Gastroesophageal sphincter (tissue), 3 donors: Measurements from ENCODE around the gene LAG3.

Experiments used
- EP300 ChIP-seq: sonication (generic); formaldehyde crosslinking; IDR thresholded peaks from one replicate; pipeline ENCODE4 v1.6.1; 2017; ENCODE audit warnings: antibody characterized with exemption, mild to moderate bottlenecking
- POLR2A ChIP-seq, 2 donors: fragments of 450-650 bp; IDR thresholded peaks; one replicate each; pipeline ENCODE4 v1.6.1; 2017; ENCODE audit warnings: antibody characterized with exemption in 2 of 2, mild to moderate bottlenecking in 2 of 2, moderate library complexity in 1 of 2
- POLR2AphosphoS5 ChIP-seq: sonication (generic); formaldehyde crosslinking; IDR thresholded peaks from one replicate; pipeline ENCODE4 v1.6.1; 2017; ENCODE audit warnings: antibody characterized with exemption
- TF ChIP-seq, protein P1 (sequence below), 4 experiments: fragments of 200-600 bp in 2 of 4; fragments of 450-650 bp in 2 of 4; sonication (generic) in 1 of 4; IDR thresholded peaks; one replicate each; pipeline ENCODE4 v1.5.1; 2017 to 2019; ENCODE audit warnings: antibody characterized with exemption in 4 of 4, mild to moderate bottlenecking in 2 of 4, moderate library complexity in 2 of 4

- TF ChIP-seq, protein P1, sequence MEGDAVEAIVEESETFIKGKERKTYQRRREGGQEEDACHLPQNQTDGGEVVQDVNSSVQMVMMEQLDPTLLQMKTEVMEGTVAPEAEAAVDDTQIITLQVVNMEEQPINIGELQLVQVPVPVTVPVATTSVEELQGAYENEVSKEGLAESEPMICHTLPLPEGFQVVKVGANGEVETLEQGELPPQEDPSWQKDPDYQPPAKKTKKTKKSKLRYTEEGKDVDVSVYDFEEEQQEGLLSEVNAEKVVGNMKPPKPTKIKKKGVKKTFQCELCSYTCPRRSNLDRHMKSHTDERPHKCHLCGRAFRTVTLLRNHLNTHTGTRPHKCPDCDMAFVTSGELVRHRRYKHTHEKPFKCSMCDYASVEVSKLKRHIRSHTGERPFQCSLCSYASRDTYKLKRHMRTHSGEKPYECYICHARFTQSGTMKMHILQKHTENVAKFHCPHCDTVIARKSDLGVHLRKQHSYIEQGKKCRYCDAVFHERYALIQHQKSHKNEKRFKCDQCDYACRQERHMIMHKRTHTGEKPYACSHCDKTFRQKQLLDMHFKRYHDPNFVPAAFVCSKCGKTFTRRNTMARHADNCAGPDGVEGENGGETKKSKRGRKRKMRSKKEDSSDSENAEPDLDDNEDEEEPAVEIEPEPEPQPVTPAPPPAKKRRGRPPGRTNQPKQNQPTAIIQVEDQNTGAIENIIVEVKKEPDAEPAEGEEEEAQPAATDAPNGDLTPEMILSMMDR (IDR thresholded peaks at IDR 0.05) = no peak
- TF ChIP-seq POLR2AphosphoS5 = no peak
- no peak for TF ChIP-seq EP300
- TF ChIP-seq POLR2A (IDR thresholded peaks at IDR 0.05) = no peak
These were observed 49.5 kb downstream of the LAG3 start, which contains the start of gene GPR162 for GRCh38 chr12:6821591-6822425.
